Activated CD4-positive, alpha-beta T cell treated with anti-CD3 and anti-CD28 coated beads, Interleukin-2, amount 50 U/mL, for 48 hours (primary cell): ENCODE data around the gene RPL41.
A peak's percentile ranks its signal among the peaks of the same experiment; 100 is the strongest.
"Not testable (repeated sequence)": the region's sequence is repeated elsewhere in the genome, so short reads cannot be mapped to it uniquely, and the experiment has no call there.

ENCODE experiments used
- DNase-seq, 2 experiments: peaks; one replicate each; pipeline ENCODE4 v3.0.0-alpha.2; 2020

The RPL41 gene

GRCh38 chr12:56156464-56157200, 40.2 kb downstream of the RPL41 start:
- DNase-seq: not testable (repeated sequence)

- DNase-seq: peak; percentile 60 to 68
Measured at GRCh38 chr12:56157201-56158028, 41.0 kb downstream of the RPL41 start.

- DNase-seq: peak; percentile 90 to 94
Measured at GRCh38 chr12:56158029-56158925, 41.8 kb downstream of the RPL41 start, which contains the start of gene MYL6. MYL6 (plus strand) TSS chr12:56158359; CDS start chr12:56158402, 43 bp downstream.

GRCh38 chr12:56158926-56159461, 42.6 kb downstream of the RPL41 start:
- peak; percentile 44 to 55 for DNase-seq

- DNase-seq: no peak
Measured at GRCh38 chr12:56159482-56160192, 43.2 kb downstream of the RPL41 start.

GRCh38 chr12:56160193-56160763, 43.8 kb downstream of the RPL41 start:
- peak; percentile 58 to 71 for DNase-seq

- DNase-seq: no peak
Measured at GRCh38 chr12:56160894-56161689, 44.7 kb downstream of the RPL41 start.

GRCh38 chr12:56161690-56162351, 45.4 kb downstream of the RPL41 start:
- DNase-seq: no peak

- no peak for DNase-seq
Measured at GRCh38 chr12:56162468-56163290, 46.2 kb downstream of the RPL41 start.

GRCh38 chr12:56163533-56164344, 47.3 kb downstream of the RPL41 start:
- no peak for DNase-seq

- no peak for DNase-seq
Measured at GRCh38 chr12:56164345-56164729, 47.9 kb downstream of the RPL41 start.

- DNase-seq: no peak
Measured at GRCh38 chr12:56165369-56165768, 48.9 kb downstream of the RPL41 start.
